Stimulated activated CD4-positive, alpha-beta T cell treated with anti-CD3 and anti-CD28 coated beads, Interleukin-12 subunit alpha, Interleukin-12 subunit beta, amount 100 ng/mL, for 24 hours (primary cell): ENCODE data around the gene RFC3.

Source experiments
- DNase-seq, 2 experiments: peaks; one replicate each; pipeline ENCODE4 v3.0.0-alpha.2; 2020; ENCODE audit warnings: low read depth in 2 of 2

Gene RFC3

DNA sequence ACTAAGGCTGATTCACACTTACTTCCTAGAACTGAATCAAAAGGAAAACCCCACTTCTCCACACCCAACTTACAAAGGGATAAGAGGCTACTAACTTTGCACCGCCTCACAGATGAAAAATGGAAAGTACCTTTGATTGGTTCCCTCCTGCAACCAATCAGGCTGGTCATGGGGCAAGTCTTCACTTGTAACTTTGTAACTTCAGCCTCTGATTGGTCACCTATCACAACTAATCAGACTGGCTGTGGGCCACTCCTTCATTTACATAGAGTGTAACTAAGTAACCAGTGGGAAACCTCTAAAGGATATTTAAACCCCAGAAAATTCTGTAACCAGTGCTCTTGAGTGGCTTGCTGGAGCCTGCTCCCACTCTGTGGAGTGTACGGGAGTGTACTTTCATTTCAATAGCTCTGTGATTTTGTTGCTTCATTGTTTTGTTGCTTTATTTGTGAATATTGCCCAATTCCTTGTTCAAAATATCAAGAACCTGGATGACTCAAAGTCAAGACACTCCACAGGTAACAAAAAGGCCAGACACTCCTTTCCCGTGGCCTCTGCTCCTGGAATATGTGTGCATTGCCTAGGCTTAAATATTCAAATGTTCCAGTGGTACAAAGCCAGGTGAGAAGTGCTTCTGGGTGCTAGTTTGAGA lies 50.5 kb downstream of the RFC3 start:
- no peak for DNase-seq

DNA sequence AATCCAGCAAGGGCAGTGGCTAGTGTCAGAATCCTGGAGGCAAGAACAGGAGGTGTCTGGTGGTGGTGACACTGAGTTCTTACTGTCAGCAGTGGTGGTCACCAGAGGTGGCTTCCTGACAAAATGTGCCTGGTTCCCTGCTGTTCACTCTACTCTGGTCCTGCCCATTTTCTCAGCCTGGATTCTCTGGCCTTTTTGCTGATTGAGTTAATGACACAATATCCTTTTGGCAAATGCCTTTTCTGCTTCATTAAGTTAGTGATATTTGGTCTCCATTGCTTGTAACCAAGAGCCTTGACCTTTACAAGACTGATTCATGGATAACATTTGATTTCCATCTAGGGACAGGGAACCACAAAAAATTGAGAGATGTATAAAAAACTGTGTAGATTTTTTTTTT lies 51.1 kb downstream of the RFC3 start:
- DNase-seq: no peak

DNA sequence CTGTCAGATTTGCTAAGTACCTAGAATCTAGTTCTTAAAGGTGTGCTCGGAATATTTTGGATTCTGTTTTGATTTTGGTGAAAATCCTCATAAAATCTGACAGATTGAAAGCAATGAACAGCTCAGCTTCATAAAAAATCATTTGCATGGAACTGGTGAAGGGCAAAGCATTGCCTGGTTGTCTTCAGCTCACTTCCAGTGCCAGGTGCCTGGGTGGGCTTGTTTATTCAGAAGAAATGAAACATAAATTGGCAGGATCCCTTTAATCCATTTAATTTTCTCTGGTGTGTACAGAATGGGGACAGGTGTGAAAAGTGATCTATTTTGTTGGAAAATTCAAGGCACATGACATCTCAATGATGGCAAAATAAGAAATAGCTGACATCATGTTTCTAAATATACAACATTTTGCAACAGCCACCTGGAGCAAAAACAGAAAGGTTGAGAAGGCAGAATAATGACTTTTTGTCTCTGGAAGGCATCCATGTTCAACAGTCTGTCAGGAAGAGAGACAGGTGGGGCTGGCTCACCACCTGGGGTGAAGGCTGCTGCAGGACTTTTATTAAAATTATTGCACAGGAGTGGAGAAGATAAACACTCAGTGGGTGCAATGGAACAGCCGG lies 52.2 kb downstream of the RFC3 start:
- no peak for DNase-seq

DNA sequence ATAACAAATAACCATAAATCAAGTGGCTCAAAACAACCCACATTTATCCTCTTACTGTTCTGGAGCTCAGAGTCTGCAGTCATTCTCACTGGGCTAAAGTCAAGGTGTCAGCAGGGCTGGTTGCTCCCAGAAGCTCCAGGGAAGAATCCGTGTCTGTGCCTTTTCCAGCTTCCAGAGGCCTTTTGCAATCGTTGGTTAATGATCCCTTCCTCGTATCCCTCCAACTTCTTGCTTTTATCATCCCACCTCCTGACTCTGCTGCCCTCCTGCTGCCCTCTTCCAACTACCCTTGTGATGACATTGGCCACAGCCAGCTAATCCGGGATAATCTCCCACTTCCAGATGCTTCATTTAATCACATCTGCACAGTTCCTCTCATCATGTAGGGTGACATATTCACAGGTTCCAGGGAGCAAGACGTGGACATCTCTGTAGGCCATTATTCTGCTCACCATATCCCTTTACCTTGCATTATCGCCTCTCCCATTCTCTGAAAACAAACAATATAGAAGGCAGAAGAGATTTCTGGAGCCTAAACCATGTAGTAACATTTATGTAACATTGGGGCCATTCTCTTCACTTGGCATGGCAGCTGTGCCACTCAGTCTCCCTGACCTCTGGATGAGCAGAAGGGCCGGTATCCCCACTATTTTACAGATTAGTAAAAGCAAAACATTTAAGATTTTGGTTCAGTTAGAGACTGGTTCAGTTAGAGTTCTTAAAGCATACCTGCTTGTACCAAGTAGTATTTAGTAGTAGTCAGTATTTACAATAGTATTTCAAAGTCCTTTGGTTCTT lies 53.5 kb downstream of the RFC3 start:
- DNase-seq: no peak

DNA sequence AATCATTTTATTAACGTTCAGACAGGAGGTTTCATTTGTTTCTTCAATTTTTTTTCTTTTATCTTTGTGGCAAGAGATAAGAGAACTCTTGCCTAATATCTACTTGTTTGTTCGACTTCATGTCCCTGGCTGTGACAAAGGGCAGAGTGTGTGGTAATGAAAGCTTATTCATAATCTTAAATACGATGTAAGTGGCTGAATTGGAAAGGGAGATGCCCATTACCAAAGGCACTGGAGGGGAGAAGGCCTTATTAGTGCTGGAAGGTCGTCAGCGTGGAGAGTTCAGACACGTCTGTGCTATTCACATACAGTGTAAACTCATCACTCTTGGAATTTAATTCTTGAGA lies 54.0 kb downstream of the RFC3 start:
- no peak for DNase-seq

DNA sequence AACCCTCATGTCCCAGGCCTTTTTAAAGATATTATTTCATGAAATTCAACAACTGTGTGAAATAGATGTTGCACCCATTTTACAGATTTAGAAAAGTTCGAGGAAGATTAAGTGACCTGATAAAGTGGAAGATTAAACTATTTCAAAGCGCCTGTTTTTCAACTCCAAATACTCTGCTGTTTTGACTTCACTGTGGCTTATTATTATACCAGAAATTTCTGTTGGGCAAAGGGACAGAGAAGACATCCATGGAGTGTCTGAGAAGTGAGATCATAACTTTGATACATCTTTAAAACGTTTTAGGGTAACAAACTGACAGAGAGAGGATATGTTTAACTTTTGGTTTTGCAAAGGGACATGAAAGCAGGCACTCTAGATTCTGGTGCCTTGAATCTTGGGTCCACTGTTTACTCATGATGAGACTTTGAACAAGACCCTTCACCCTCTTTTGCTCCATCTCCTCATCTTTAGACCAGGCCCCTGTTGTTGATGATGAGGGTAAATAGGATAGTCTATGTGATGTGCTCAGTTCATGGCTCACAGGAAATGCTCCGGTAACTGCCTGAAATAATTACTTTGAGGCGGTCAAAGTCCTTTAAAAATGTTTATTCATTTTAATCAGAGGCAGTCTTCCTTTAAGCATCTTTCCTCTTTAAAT lies 55.4 kb downstream of the RFC3 start:
- no peak for DNase-seq

DNA sequence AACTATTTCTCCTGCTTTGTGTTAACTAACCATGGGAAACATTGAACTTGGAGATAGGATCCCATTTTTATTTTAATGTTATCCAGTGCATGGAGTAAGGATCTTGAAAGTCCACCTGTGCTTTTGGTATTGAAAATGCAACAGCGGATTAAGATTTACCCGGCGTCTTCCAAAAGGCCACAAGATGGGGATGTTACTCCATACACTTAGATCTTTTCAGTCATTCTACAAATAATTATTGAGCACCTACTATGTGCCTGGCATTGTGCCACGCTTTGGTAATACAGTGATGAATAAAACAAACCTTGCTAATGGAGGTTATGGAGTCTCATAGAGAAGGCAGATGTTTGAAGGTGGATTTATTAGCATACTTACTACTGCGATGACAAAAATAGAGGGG lies 56.9 kb downstream of the RFC3 start:
- DNase-seq: no peak

DNA sequence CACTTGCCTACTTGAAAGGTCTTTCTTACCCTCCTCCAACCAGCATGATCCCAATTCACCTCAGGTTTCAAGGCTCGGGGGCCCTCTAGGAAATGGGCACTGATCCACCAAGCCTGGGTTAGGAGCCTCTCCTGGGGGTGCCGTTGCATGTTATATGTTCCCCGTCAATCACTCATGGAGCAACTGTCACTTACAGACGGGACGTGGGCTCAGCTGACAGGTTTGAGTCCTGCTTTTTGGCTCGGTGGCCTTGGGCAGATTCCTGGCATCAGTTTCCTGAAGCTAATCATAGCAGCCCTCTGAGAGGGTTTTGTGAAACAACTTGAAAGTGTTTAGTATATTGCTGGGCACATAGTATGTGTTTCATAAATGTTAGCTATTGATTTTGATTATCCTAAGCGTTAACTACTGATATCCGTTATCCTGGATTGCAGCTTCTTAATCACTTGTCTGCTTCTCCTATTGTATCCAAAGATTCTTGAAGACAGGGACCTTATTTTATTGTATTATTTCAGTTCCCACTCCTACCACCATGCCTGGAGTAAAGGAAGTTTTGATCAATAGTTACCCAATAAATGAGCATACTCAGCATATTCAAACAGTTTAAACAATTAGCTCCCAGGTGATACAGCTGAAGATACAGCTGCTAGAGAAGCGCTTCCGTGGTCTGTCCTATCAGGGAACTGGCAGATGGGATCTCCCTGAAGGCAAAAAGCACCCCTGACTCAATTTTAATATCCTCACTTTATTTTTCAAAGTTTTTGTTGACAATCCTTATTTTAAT lies 57.9 kb downstream of the RFC3 start:
- no peak for DNase-seq

DNA sequence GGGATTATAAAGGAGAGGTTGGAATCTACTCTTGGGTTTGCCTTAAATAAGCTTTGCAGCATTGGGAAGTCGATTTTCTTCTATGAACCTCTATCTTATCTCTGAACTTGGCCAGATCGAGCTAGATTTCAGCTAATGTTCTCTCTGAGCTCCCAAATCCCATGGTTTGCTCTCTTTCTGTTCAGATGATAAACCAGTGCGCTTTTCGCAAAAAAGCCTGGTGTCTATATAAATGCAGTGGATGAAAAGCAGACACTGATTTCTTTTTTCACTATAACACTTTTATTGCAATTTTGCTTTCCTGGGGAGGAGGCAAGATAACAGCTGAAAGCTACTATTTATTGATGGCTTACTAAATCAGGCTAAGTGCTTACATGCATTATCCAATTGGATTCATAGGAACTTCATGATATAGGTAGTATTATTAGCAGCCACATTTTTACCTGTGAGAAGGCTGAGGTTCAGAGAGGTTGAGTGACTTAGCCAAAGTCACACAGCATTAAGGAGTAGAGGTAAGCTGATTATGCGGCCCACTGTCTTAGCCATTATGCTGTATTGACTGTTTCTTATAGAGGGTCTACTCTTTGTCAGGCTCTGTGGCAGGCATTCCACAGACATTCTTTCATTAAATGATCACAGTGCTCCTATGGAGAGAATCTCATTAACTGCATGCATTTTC lies 58.9 kb downstream of the RFC3 start:
- DNase-seq: no peak

DNA sequence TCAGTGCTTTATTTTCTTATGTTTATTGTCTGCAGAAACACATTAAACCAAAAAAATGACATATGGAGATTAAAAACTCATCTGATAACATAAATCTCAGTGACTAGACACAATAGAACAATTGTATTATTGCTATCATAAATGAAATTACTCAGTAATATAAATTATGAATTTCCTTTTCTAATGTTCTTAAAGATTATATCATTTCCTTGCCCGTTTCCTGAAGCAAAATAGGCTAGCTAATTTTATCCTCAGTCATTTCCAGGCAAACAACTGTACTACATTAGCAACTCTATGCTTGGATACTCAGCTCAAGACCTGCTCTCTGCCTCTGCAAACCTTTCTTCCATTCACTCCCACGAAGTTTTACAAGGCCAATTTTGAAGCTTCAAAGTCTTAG lies 61.2 kb downstream of the RFC3 start:
- DNase-seq: no peak

DNA sequence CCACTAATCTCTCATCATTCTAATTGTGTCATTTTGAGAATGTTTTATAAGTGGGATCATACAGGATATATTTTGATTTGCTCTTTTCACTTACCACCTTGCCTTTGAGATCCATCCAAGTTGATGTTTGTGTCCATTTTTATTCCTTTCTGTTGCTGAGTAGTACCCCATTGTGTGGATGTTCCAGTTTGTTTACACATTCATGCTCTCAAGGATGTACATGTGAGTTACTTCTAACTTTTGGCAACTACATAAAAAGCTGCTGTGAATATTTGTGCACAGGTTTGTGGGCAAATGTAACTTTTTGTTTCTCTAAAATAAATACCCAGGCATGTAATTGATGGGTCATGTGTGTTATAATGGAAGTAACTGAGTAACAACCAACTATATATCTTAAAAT lies 64.9 kb downstream of the RFC3 start:
- DNase-seq: no peak

DNA sequence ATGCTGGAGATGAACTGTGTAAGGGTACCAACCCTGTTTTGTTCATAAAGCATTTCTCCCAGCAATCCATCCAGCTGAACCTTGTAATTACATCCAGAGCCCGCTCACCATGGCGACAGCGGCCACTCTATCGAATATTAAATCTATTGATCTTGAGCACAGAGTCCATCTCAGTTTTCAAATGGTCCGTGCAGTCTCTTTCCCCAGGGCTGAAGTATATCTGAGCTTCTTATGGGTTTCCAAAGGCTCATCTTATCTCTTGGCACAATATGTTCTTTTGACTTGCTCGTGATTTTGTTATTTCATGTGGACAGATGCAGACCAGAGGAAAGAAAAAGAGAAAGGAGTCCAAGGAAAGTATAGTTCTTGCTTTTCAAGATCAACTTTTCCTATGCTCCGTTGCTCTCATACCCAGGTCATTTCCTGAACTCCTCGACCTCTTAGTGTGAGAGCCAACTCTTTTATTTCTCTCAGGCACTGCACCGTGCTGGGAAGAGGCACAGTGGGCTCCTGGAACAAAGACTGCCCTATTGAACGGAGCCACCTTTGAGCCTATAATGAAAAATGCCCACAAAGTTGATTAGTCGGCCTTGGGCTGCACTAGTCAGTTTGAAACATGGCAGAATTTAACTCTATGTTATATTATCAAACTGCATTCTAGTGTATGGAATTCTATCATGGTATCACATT lies 66.7 kb downstream of the RFC3 start:
- DNase-seq: no peak
